H1 (cell line): Measurements from ENCODE around the gene ISG15. TPM values are rescaled to one million over a fixed set of nuclear protein-coding genes. Genes with fewer than 3 reads are reported as not detected.

Experiments used
- ASH2L ChIP-seq: fragments of 200-600, 300-600 bp; sonication (generic); IDR thresholded peaks from one replicate; pipeline ENCODE4 v1.7.1; 2017; ENCODE audit warnings: low read length
- MAFK ChIP-seq: IDR thresholded peaks from 2 replicates; pipeline ENCODE4 v1.6.1; 2012; ENCODE audit warnings: low read depth, mild to moderate bottlenecking, improper control_type of control experiment, low read length
- RNF2 ChIP-seq: fragments of 200-900, 300-1000 bp; sonication (generic); IDR thresholded peaks from 2 replicates; pipeline ENCODE4 v1.7.1; 2016; ENCODE audit warnings: borderline replicate concordance, low read depth, mild to moderate bottlenecking, antibody characterized with exemption, low read length; ENCODE audit not compliant: poor library complexity, severe bottlenecking; ENCODE audit errors: missing control alignments
- RXRA ChIP-seq: IDR thresholded peaks from 2 replicates; pipeline ENCODE4 v1.6.1; 2011; ENCODE audit warnings: low read depth, mild to moderate bottlenecking, low read length, moderate library complexity; ENCODE audit not compliant: insufficient read depth
- TAF7 ChIP-seq: optimal IDR thresholded peaks from 2 replicates; pipeline ENCODE3; 2011; ENCODE audit warnings: low read depth, mild to moderate bottlenecking, inconsistent platforms, low read length, moderate library complexity, borderline replicate concordance
- TEAD4 ChIP-seq: IDR thresholded peaks from 2 replicates; pipeline ENCODE4 v1.6.1; 2012; ENCODE audit warnings: low read depth, low read length, inconsistent platforms, mixed read lengths
- polyA plus RNA-seq, 7 experiments: library from polyadenylated mRNA; depleted of rRNA in 3 of 7; stranded (reverse) in 5 of 7; unstranded in 2 of 7; fragments of >200 nt in 5 of 7; fragments of 200-250 nt in 2 of 7; gene quantifications; 1 replicate in 5 of 7; 2 replicates in 1 of 7; 4 replicates in 1 of 7; pipeline versions ENCODE4 v1.2.1 to v1.2.3, GENCODE V29; 2011 to 2013; ENCODE audit warnings: missing spikeins in 2 of 7, mixed read lengths in 2 of 7
- total RNA-seq: library from RNA; stranded (reverse); fragmentation: NEBNext Ultra II Directional; extraction: Animal tissue kit (Norgen Biotek cat#: 25700); gene quantifications from 2 replicates; pipeline ENCODE4 v1.2.1, GENCODE V29; 2021
- TF ChIP-seq, protein P1 (sequence below): fragments of 300-600 bp; sonication (generic); IDR thresholded peaks from 2 replicates; pipeline ENCODE4 v1.7.1; 2012; ENCODE audit warnings: low read length, moderate library complexity, mild to moderate bottlenecking, inconsistent platforms; ENCODE audit not compliant: insufficient replicate concordance
- TF ChIP-seq, protein P2 (sequence below): IDR thresholded peaks from 2 replicates; pipeline ENCODE4 v1.6.1; 2012; ENCODE audit warnings: inconsistent platforms
- TF ChIP-seq, protein P3 (sequence below): IDR thresholded peaks from 2 replicates; pipeline ENCODE4 v1.6.1; 2012; ENCODE audit warnings: inconsistent platforms

The ISG15 gene
- total and polyA plus RNA-seq, 2 of the 8 experiments (the other 6 are each of a cell fraction or from before 2014, with no cell fraction given): 29.3 to 121 TPM

DNA sequence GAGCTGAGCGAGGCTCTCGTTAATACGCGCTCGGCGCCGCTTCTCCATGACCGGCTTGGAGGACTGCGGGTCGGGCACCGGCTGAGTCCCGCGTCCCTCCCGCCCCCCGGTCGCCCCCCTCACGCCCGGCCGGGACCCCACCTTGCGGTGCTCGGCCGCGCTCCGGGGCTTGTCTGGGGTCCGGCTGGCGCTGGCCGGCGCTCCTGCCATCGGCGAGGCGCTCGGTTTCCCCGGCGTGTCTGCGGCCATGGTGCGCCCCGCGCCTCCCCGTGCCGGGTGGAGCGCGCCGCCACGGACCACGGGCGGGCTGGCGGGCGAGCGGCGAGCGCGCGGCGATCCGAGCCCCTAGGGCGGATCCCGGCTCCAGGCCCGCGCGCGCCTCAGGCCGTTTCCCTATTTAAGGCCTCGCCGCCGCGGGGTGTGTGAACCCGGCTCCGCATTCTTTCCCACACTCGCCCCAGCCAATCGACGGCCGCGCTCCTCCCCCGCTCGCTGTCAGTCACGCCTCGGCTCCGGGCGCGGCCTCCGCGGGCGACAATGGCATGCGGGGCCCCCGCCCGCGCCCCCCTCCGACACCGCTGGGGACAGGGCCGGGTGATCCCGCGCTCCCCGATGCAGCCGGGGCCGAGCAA lies 13.5 kb upstream of the ISG15 start, which contains the start of gene HES4 (continued):
- TF ChIP-seq, protein P1, sequence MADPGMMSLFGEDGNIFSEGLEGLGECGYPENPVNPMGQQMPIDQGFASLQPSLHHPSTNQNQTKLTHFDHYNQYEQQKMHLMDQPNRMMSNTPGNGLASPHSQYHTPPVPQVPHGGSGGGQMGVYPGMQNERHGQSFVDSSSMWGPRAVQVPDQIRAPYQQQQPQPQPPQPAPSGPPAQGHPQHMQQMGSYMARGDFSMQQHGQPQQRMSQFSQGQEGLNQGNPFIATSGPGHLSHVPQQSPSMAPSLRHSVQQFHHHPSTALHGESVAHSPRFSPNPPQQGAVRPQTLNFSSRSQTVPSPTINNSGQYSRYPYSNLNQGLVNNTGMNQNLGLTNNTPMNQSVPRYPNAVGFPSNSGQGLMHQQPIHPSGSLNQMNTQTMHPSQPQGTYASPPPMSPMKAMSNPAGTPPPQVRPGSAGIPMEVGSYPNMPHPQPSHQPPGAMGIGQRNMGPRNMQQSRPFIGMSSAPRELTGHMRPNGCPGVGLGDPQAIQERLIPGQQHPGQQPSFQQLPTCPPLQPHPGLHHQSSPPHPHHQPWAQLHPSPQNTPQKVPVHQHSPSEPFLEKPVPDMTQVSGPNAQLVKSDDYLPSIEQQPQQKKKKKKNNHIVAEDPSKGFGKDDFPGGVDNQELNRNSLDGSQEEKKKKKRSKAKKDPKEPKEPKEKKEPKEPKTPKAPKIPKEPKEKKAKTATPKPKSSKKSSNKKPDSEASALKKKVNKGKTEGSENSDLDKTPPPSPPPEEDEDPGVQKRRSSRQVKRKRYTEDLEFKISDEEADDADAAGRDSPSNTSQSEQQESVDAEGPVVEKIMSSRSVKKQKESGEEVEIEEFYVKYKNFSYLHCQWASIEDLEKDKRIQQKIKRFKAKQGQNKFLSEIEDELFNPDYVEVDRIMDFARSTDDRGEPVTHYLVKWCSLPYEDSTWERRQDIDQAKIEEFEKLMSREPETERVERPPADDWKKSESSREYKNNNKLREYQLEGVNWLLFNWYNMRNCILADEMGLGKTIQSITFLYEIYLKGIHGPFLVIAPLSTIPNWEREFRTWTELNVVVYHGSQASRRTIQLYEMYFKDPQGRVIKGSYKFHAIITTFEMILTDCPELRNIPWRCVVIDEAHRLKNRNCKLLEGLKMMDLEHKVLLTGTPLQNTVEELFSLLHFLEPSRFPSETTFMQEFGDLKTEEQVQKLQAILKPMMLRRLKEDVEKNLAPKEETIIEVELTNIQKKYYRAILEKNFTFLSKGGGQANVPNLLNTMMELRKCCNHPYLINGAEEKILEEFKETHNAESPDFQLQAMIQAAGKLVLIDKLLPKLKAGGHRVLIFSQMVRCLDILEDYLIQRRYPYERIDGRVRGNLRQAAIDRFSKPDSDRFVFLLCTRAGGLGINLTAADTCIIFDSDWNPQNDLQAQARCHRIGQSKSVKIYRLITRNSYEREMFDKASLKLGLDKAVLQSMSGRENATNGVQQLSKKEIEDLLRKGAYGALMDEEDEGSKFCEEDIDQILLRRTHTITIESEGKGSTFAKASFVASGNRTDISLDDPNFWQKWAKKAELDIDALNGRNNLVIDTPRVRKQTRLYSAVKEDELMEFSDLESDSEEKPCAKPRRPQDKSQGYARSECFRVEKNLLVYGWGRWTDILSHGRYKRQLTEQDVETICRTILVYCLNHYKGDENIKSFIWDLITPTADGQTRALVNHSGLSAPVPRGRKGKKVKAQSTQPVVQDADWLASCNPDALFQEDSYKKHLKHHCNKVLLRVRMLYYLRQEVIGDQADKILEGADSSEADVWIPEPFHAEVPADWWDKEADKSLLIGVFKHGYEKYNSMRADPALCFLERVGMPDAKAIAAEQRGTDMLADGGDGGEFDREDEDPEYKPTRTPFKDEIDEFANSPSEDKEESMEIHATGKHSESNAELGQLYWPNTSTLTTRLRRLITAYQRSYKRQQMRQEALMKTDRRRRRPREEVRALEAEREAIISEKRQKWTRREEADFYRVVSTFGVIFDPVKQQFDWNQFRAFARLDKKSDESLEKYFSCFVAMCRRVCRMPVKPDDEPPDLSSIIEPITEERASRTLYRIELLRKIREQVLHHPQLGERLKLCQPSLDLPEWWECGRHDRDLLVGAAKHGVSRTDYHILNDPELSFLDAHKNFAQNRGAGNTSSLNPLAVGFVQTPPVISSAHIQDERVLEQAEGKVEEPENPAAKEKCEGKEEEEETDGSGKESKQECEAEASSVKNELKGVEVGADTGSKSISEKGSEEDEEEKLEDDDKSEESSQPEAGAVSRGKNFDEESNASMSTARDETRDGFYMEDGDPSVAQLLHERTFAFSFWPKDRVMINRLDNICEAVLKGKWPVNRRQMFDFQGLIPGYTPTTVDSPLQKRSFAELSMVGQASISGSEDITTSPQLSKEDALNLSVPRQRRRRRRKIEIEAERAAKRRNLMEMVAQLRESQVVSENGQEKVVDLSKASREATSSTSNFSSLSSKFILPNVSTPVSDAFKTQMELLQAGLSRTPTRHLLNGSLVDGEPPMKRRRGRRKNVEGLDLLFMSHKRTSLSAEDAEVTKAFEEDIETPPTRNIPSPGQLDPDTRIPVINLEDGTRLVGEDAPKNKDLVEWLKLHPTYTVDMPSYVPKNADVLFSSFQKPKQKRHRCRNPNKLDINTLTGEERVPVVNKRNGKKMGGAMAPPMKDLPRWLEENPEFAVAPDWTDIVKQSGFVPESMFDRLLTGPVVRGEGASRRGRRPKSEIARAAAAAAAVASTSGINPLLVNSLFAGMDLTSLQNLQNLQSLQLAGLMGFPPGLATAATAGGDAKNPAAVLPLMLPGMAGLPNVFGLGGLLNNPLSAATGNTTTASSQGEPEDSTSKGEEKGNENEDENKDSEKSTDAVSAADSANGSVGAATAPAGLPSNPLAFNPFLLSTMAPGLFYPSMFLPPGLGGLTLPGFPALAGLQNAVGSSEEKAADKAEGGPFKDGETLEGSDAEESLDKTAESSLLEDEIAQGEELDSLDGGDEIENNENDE: no peak
- no peak for TF ChIP-seq ASH2L
- TF ChIP-seq, protein P2, sequence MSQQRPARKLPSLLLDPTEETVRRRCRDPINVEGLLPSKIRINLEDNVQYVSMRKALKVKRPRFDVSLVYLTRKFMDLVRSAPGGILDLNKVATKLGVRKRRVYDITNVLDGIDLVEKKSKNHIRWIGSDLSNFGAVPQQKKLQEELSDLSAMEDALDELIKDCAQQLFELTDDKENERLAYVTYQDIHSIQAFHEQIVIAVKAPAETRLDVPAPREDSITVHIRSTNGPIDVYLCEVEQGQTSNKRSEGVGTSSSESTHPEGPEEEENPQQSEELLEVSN: peak; percentile 60; the same call in 1 of the 2 replicates
- TF ChIP-seq TAF7: peak; percentile 10
- TF ChIP-seq TEAD4: peak; percentile 55; the same call in 1 of the 2 replicates
- TF ChIP-seq RNF2: no peak
- TF ChIP-seq, protein P3, sequence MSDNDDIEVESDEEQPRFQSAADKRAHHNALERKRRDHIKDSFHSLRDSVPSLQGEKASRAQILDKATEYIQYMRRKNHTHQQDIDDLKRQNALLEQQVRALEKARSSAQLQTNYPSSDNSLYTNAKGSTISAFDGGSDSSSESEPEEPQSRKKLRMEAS: peak; percentile 43; the same call in 1 of the 2 replicates
- TF ChIP-seq MAFK: no peak
- no peak for TF ChIP-seq RXRA
